ENCODE data around the gene FEV.

FEV gene

GRCh38 chr2:218984239-218985020 lies 554 bp downstream of the FEV start:
- Histone ChIP-seq H3K36me3 (peaks cover 26% of the 10 kb centered on the region), H3K27me3 (peaks cover 3% of the 10 kb centered on the region; the same call in 1 of the 2 replicates), H3K9me3 (no peaks in the 10 kb centered on the region), H3K4me1 (peaks cover 26% of the 10 kb centered on the region), H3K4me3 (ENCODE audit: low read depth, low read length) (peak overlapping the region; percentile 96)
- TF ChIP-seq CTCF (IDR thresholded peaks at IDR 0.05; ENCODE audit: low read depth, low read length): no peak
- DNase-seq: peak; percentile 76

GRCh38 chr2:218983934-218984238 lies 1.1 kb downstream of the FEV start:
- no peaks in the 10 kb centered on the region for H3K9me3 ChIP-seq
- peaks cover 26% of the 10 kb centered on the region for H3K36me3 ChIP-seq
- peaks cover 26% of the 10 kb centered on the region for H3K4me1 ChIP-seq
- TF ChIP-seq CTCF (IDR thresholded peaks at IDR 0.05; ENCODE audit: low read depth, low read length): no peak
- H3K4me3 ChIP-seq (ENCODE audit: low read depth, low read length): peak overlapping the region; percentile 96
- no peak for DNase-seq
- peaks cover 3% of the 10 kb centered on the region; the same call in 1 of the 2 replicates for H3K27me3 ChIP-seq

GRCh38 chr2:218983263-218983933 lies 1.6 kb downstream of the FEV start:
- peak; percentile 69 for DNase-seq

GRCh38 chr2:218982586-218983262 lies 2.3 kb downstream of the FEV start:
- Histone ChIP-seq H3K27me3 (peaks cover 3% of the 10 kb centered on the region; the same call in 1 of the 2 replicates), H3K4me3 (ENCODE audit: low read depth, low read length) (peak overlapping the region; percentile 96), H3K9me3 (no peaks in the 10 kb centered on the region), H3K36me3 (peaks cover 26% of the 10 kb centered on the region), H3K4me1 (peaks cover 21% of the 10 kb centered on the region)
- no peak for TF ChIP-seq CTCF (IDR thresholded peaks at IDR 0.05; ENCODE audit: low read depth, low read length)
- peak; percentile 37 for DNase-seq

More at GRCh38 chr2:218983263-218983933, 1.6 kb downstream of the FEV start:
- Histone ChIP-seq H3K4me1 (peaks cover 21% of the 10 kb centered on the region), H3K4me3 (ENCODE audit: low read depth, low read length) (peak overlapping the region; percentile 96), H3K27me3 (peaks cover 3% of the 10 kb centered on the region; the same call in 1 of the 2 replicates), H3K36me3 (peaks cover 26% of the 10 kb centered on the region), H3K9me3 (no peaks in the 10 kb centered on the region)
- TF ChIP-seq CTCF (IDR thresholded peaks at IDR 0.05; ENCODE audit: low read depth, low read length): peak; percentile 10; the same call in 1 of the 2 replicates

GRCh38 chr2:218981881-218982585 lies 3.0 kb downstream of the FEV start:
- Histone ChIP-seq H3K27me3 (peaks cover 3% of the 10 kb centered on the region; the same call in 1 of the 2 replicates), H3K9me3 (no peaks in the 10 kb centered on the region), H3K36me3 (peaks cover 26% of the 10 kb centered on the region), H3K4me1 (peaks cover 21% of the 10 kb centered on the region), H3K4me3 (ENCODE audit: low read depth, low read length) (peak overlapping the region; percentile 96)
- no peak for TF ChIP-seq CTCF (IDR thresholded peaks at IDR 0.05; ENCODE audit: low read depth, low read length)
- peak; percentile 68 for DNase-seq
